Measurements from ENCODE around the gene PLA2G4A.
"Not testable (repeated sequence)": the region's sequence is repeated elsewhere in the genome, so short reads cannot be mapped to it uniquely, and the experiment has no call there.

The PLA2G4A gene

DNA sequence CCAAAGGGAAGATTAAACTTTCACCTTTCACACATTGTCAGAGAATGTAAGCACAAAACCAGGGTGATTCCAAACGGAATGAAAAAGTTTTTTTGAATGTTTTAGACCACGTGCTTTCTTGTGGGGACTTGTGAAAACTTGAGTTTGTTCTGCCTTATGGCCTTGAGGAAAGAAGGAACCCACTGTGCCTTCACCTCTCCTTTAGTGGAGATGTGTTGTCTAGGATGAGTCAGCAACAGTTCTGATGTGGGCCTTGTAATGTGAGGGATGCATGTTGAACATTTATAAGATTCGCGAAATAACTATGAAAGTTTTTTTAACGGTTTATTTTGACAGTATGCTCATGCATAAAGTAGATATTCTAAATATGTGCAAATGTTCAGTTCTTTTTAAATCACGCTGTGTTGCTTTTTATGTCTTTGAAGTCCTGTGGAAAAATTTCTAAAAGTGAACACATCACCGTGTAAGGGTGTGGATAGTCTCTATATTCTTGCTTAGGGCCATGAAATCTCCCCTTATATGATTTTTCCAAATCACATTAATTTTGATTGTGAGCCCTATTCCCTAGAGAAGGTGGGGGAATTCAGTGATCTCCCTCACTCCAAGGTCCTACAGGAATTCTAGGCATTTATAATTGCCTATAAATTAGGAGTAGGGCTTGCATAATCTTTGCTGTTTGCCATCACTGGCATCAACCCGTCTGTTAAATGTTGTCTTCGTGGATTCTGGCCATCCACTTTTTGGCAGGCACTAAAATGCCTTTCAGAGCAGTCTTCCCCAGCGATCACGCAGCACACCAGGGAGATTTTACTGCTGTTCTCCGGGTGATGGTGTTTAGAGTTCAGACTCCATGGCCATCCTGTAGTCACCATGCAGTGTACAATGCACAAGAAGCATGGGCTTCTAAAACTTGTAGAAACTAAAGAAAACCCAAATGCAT lies 47.4 kb downstream of the PLA2G4A start:
- no peak for DNase-seq

DNA sequence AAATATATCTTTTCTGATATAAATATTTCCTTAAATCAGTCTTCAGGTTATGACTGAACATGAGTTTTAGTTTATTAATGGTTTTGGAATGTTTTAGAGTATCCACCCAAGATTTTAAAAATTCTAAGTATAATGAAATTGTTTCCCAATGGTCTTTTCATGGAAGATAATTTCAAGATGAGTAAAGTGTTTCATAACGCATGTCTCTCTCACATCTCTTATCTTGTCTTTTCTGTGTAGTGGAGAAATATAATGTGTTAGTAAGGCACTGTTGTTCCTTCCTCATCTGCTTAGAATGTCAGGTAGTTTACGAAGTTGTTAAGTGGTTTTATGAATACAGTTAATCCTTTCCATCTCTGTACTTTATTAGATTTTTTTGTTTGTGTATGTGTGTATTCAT lies 49.6 kb downstream of the PLA2G4A start:
- no peak for DNase-seq

DNA sequence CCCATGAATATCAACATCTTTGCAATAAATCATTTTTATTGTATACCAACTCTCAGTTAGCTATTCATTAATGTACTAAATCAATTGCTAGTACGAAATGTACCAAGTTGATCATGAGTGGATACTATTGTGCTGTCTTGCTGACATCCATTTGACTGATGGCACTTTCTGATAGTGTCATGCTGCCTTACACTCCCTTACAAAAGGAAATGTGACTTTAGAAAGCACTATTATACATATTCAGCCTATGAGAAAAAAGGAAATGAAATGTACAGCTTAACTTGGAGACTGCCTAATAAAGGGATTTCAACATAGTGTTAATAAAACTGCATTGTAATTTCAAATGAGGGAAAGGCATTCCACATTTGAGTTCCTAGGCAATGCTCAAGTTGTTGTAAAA lies 52.2 kb downstream of the PLA2G4A start:
- DNase-seq = no peak

DNA sequence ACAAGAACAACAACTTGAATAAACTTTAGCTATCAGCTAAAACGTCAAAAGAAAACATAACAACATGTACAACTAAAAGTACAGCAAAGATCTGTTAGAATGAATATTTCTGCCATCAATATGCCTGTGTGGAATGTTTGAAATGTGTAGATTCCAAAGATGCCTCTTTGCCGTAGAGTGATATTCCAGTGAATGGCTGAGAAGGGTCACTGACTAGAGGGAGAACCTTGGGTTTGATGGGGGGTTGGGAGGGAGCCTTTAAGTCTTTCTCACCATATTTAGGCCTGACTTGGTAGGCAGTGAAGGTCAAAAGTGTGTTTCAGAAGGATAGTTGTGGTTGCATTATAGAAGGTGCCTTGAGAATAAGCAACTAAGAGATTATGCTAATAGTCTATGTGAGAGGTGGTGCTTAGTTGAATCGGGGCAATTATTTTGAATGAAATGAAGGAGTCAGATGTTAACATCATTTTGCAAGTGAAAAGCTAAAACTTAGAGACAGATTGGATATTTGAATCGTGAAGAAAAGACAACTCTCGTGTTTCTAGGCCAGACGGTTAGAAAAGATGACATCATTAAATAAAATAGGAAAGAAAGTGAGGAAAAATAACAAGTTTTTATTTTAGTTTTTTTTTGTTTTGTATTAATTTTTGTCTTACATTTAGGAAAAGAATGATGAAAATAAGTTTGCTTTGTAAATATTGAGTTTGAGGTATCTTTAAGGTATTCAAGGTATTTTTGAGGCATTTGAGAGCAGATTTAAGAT lies 53.8 kb downstream of the PLA2G4A start:
- DNase-seq = no peak

DNA sequence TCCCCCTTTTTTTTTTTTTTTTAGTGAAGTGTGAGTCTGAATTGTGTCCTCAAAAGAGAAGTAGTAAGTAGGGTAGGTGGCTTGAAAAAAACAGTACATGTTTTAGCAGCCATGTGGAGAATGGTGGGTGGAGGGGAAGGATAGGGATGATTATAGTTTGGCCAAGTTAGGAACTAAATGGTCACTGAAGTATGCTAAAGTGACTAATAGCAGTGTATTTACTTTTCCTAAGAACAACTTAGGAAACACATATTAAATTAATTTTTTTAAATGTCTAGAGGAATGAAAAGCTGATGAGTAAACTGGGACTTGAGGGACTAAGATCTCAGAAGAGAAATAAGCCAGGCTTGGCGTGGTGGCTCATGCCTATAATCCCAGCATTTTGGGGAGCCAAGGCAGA lies 55.5 kb downstream of the PLA2G4A start:
- DNase-seq = no peak

DNA sequence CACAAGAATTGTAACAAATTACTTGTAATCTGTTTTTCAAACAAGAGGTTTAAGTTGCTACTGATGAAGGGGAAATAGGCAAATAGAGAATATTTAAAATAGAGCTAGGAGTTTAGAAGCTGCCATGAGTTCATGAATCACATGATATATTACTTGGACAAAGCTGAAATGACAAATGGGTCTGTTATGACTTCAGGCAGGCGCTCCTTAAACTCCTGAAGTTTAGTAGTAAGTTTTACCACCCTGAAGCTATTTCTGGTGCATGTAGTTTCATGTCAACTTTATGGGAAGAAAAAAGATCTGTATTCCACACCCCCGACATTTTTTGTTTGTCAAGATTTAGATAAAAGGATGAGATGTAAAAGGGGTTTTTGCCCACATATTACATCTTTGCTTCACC lies 58.5 kb downstream of the PLA2G4A start:
- no peak for DNase-seq

DNA sequence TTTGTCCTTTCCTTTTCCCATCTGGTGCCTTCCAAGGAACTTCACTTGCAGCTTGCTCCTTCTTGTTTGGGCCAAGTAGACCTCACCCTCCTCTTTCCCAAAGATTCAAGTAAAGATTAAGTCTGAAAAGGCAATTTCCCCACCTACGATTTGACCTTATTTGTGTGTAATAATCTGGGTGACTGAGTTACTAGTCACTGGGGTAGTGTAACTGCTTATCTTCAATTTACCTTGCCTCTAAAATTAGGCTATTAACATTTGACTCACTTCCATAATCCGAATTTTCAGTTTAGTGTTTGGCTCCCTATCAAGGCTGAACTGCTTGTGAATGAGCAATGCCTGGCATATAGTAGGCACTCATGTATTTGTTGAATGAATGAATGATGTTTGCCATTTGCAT lies 59.6 kb downstream of the PLA2G4A start:
- no peak for DNase-seq

DNA sequence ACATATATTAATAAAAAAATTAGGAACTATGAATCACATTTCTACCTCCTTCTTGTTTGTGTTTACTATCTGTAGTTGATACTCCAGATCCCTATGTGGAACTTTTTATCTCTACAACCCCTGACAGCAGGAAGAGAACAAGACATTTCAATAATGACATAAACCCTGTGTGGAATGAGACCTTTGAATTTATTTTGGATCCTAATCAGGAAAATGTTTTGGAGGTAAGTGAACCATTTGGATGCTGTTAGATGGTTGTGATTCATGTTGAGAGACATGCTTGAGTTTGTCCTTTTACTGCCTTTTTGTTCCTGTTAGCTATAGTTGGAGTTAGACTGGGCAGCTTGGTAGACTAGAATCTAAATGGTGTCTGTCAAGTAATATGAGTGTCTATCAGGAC lies 64.2 kb downstream of the PLA2G4A start:
- no peak for DNase-seq

DNA sequence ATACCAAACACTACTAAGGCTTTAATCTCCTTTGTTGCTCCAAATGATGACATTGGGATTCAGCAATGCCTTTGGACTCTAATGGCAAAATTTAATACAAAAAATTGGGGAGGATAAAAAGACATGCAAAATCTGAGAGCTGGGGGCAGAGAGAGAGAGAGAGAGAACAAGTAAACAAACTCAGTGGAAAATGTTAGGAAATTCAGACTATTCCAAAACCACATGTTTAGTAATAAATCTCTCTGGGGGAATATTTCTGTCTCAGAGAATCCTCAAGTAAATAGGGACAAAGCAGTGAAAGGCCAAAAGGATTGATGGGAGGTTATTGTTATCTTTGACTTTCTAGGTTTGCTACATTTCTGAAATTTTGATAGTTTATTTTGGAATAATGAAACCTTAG lies 65.7 kb downstream of the PLA2G4A start:
- no peak for DNase-seq

DNA sequence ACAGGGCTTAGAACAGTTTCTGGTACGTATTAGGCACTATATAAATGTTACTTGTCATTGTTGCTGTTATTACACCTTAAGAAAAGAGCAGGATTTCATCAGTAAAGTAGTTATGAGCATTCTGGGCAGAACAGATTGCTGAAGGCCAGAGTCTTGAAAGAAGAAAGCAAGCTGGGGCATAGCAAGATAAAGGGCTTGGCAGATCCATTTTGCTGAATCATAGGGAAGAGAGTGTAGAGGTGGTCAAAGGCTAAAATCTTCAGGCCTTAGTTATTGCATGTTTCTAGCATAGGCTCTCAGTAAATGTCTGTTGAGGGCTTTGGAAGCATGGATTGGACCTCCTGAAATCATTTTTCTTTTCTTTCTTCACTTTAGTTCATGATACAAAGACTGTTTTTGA lies 67.5 kb downstream of the PLA2G4A start:
- no peak for DNase-seq

DNA sequence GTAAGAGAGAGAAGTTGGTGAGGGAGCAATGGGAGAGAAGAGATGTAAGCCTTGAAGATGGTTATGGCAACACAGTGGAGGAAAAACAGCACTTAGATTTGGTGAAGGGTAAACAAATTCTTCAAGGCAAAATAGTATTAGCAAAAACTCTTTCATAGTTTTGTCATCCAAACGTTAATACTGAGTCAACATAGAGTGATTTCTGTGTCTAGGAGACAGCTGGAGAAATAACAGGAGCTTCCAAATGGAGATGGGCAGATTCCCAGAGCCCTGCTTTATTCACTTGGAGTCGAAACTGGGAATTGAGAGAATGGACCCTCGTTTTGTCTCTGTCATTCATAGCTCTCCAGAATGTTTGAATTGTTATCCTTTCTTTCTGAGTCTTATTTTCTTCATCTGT lies 68.3 kb downstream of the PLA2G4A start:
- DNase-seq = no peak

DNA sequence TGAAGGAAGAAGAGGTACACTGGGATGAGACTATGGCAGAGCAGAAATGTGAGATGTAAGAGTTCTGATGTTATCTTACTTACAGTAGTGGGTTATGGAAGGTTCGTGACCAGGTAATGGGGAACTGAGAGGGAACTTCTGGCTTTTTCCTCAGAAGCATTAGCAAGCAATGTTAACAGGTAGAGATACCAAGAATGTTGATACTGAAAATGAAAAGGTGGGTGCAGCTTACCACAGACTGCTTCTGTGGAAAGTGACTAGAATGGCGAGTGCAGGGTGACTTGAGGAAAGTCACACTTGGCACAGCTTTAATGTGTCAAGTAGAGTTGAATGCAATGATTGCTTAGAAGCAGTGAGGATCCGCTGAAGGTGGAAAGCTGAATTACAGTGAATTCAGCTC lies 70.8 kb downstream of the PLA2G4A start:
- no peak for DNase-seq

DNA sequence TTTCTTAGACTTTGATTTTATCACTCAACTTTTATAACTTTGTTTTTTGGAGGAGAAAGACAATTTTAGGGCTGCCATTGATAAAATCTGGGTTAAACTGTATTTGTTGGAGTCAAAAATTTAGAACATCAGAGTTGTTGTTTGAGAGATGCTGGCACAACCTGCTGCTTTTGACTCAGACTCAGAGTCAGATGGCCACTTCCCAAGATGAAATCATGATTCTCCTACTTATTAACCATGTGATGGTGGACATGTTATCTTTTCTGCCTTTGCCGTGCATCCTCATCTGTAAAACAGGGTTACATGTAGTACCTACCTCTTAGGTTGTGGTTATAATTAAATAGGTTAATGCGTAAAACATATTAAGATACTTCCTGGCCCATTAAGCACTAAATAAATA lies 71.2 kb downstream of the PLA2G4A start:
- DNase-seq = no peak

DNA sequence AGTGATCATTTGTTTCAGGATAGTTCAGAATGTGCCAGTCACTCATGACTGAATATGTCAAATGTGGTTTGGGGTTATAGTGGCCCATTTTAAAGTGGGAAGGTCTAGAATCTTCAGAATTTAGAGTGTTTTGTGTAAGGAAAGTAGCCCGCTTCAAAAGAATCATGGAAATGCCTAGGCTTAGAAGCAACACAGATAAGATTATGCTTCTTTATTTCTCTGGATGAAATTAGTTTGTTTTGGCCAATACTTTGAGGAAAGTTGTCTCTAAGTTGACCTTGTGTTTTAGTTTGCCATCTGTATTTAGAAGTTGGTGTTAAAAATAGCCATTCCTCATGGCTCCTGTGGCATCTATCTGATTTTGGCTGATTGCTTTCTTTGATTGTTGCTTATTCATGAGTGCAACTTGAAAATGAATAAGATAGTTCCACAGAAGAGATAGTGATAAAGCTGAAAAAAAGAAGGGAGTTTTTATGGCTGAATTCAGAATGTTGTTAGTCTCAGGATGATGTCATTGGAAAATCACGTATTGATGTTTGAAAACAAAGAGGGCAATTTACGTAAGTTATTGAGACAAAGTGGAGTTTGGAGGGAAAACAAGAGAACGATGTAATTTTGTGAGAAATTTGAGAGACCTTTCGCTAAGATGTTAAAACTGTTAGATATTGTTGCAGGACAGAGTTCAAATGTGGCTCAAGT lies 71.9 kb downstream of the PLA2G4A start:
- no peak for DNase-seq

DNA sequence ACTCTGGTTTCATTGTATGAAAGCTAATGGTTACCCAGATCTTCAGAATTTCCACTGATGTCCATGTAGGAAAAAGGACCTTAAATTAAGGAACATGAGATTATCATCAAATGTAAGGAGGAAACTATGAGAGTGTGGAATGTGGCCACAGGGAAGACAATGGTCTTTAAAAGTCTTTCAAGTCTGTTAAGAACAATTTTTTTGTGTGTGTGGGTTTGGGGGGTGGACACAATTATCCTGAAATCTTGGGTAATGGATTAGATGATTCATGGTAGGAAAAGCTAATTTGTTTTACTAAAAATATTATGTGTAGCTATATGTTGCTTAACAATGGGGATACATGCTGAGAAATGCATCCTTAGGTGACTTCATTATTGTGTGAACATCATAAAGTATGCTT lies 72.9 kb downstream of the PLA2G4A start:
- DNase-seq = no peak

DNA sequence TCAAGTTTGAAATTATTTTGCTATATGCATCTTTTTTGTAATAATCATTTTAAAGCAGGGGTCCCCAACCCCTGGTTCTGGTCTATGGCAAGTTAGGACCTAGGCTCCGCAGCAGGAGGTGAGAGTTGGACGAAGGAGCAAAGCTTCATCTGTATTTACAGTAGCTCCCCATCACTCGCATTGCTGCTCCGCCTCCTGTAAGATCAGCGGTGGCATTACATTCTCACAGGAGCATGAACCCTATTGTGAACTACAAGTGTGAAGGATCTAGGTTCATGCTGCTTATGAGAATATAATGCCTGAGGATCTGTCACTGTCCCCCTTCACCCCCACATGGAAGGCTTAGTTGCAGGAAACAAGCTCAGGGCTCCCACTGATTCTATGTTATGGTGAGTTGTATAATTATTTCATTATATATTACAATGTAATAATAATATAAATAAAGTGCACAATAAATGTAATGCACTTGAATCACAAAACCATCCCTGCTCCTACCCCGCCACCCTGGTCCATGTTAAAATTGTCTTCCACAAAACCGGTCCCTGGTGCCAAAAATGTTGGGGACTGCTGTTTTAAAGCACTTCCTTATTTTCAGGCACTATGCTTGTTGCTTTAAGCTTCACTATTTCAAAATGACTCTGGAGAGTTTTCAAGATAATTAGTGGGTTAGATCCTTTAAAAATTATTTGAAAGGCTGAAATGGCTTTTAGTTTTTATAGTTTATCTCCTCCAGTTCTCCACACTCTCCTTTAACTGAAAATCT lies 74.8 kb downstream of the PLA2G4A start:
- DNase-seq = no peak

DNA sequence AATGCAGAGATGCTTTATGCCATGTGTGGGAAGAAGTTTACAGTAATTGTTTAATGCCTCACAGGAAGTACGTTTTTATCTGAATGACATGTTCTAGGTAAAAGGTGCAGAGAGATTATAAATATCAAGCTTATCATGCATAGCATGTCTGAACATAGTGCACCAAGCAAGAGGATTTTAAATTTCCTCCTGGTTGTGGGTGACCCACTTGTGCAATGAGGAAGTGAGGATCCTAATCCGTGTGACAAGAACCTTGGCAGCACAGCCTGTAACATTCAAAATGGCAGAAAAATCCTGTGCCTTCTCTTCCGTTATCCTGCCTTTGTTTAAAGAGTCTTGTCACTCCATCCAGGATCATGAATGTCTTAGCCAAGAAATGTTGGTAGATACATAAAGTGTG lies 75.6 kb downstream of the PLA2G4A start:
- no peak for DNase-seq

DNA sequence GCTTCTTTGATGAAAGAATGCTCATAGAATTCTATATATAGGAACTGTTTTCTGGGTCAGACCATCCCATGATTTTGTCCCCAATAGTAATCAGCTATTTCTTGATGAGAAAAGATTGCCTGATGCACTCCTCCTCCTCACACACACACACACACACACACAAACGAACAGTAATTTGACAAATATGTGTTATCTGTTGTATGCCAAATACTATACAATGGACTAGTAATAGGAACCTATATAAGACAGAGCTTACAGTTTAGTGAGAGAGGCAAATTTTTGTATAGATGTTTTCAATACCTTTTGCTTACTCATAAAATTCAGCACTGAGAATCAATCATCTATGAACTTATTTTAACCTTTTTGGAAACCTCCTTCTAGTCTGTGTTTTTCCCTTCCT lies 76.8 kb downstream of the PLA2G4A start:
- no peak for DNase-seq

DNA sequence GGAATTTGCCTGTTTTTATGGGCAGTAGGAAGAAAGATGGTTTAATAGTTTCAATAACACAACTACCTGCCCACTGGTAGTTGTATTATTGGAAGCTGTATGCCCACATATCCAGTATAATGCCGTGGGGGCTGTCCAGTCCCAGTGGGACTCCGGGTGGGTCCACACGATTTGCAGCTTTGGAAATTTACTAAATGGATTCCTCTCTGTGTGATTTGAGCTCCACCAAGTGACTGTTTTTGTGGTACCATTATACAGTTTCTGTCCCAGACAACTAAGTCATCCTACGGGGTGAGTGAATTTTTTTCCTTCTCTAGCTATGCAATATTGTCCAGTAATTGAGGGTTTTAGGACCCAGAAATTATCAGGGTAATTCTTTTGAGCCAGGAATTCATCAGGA lies 86.8 kb downstream of the PLA2G4A start:
- DNase-seq = no peak

DNA sequence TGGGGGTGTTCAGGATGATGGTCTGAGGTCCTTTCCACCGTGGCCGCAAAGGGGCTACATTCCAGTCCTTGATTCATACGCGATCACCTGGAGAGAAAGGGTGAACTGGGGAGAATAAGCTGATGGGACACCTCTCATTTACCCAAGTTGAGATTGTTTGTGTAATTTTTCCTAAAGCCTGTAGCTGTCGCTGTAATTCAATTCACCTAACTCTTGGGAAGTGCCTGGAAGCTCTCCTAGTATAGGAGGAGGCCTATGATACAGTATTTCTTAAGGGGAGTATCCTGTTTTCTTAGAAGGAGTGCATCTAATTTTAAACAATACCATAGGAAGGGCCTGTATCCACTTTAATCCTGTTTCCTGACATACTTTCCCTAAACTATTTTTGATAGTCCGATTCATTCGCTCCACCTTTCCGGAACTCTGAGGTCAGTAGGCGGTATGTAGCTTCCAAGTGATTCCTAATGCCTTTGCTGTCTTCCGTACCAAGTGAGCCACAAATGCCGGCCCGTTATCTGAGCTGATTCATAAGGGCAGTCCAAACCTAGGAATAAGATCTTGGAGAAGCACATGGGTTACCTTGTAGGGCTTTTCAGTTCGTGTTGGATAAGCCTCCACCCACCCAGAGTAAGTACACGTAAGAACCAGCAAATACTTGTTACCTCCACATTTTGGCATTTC lies 88.5 kb downstream of the PLA2G4A start:
- DNase-seq = not testable (repeated sequence)

DNA sequence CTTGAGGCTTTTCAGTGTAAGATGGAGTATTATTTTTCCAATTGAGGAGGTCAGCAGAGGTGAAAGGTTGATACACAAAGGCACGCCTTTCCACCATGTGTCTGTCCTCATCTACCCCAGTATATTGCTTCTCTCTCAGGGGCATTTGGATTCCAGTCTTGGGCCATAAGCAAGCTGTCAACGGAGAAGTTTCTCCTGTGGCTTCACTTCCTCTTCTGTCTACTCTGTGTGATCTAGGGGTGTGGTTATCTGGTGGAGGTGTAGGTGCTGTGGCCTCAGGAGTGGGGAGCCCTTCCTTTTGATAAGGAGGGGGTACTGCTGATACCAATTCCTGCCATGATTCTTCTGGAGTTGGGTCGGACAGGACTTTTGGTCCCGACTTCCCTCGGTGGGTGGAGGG lies 92.6 kb downstream of the PLA2G4A start:
- not testable (repeated sequence) for DNase-seq

DNA sequence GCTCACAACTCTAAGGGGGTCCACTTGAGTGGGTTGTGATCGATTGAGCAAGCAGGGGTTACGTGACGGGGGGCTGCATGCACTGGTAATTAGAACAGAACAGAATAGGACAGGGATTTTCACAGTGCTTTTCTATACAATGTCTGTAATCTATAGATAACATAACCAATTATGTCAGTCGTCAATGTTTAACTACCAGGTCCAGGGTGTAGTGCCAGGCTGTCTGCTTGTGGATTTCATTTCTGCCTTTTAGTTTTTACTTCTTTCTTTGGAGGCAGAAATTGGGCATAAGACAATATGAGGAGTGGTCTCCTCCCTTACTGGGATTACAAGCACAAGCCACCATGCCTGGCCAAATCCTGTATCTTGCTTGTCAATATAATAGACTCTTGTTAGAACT lies 94.1 kb downstream of the PLA2G4A start:
- DNase-seq = not testable (repeated sequence)
